Neuronal stem cell (in vitro differentiated cells): ENCODE results near the gene VAT1.

Experiments used
- DNase-seq: peaks from one replicate; pipeline ENCODE4 v3.0.0-alpha.2; 2013; ENCODE audit warnings: low spot score
- H2AFZ ChIP-seq: one replicate; pipeline ENCODE4 v1.6.1; 2013; ENCODE audit warnings: mild to moderate bottlenecking, low read length, inconsistent platforms
- H2AK5ac ChIP-seq: 2 replicates; pipeline ENCODE4 v1.6.1; 2013; ENCODE audit warnings: low read depth, mild to moderate bottlenecking, inconsistent platforms, low read length, moderate library complexity, mixed read lengths
- H2BK120ac ChIP-seq: 2 replicates; pipeline ENCODE4 v1.6.1; 2013; ENCODE audit warnings: low read depth, mild to moderate bottlenecking, inconsistent platforms, low read length, moderate library complexity, mixed read lengths
- H2BK12ac ChIP-seq: one replicate; pipeline ENCODE4 v1.6.1; 2013; ENCODE audit warnings: low read length, inconsistent platforms
- H2BK15ac ChIP-seq: 2 replicates; pipeline ENCODE4 v1.6.1; 2013; ENCODE audit warnings: mild to moderate bottlenecking, low read length, inconsistent platforms, mixed read lengths
- H2BK5ac ChIP-seq: one replicate; pipeline ENCODE4 v1.6.1; 2013; ENCODE audit warnings: inconsistent platforms, mild to moderate bottlenecking, low read length, moderate library complexity
- H3K14ac ChIP-seq: one replicate; pipeline ENCODE4 v1.6.1; 2013; ENCODE audit warnings: low read length, inconsistent platforms
- H3K18ac ChIP-seq: 2 replicates; pipeline ENCODE4 v1.6.1; 2013; ENCODE audit warnings: low read length, inconsistent platforms
- H3K23ac ChIP-seq: 2 replicates; pipeline ENCODE4 v1.6.1; 2013; ENCODE audit warnings: low read depth, mild to moderate bottlenecking, mixed read lengths, low read length, inconsistent platforms; ENCODE audit not compliant: poor library complexity
- H3K27ac ChIP-seq: replicated peaks from 3 replicates; pipeline ENCODE4 v1.5.1; 2013; ENCODE audit warnings: low read length, inconsistent platforms
- H3K27me3 ChIP-seq, 3 experiments: 2 replicates each; pipeline ENCODE4 v1.6.1; 2013; ENCODE audit warnings: low read length in 3 of 3, mild to moderate bottlenecking in 2 of 3, inconsistent platforms in 1 of 3, low read depth in 1 of 3, mixed read lengths in 1 of 3, moderate library complexity in 1 of 3; ENCODE audit not compliant: control insufficient read depth in 3 of 3, insufficient read depth in 3 of 3
- H3K36me3 ChIP-seq, 2 donors: replicated peaks in 1 of 2; 2 replicates each; pipeline ENCODE4 v1.6.1; 2013; ENCODE audit warnings: low read length in 2 of 2; ENCODE audit not compliant: control insufficient read depth in 2 of 2, insufficient read depth in 2 of 2
- H3K4ac ChIP-seq: 2 replicates; pipeline ENCODE4 v1.6.1; 2013; ENCODE audit warnings: inconsistent platforms, mild to moderate bottlenecking, low read length, moderate library complexity
- H3K4me1 ChIP-seq, 2 donors: 1 replicate in 1 of 2; 2 replicates in 1 of 2; pipeline ENCODE4 v1.6.1; 2013; ENCODE audit warnings: low read length in 2 of 2, low read depth in 1 of 2; ENCODE audit not compliant: control insufficient read depth in 2 of 2, insufficient read depth in 1 of 2
- H3K4me2 ChIP-seq: one replicate; pipeline ENCODE4 v1.6.1; 2013; ENCODE audit warnings: mild to moderate bottlenecking, low read length, inconsistent platforms; ENCODE audit not compliant: insufficient read depth, poor library complexity, severe bottlenecking
- H3K4me3 ChIP-seq, 2 donors: 2 replicates each; pipeline ENCODE4 v1.5.1; 2013; ENCODE audit warnings: low read length in 2 of 2, mild to moderate bottlenecking in 2 of 2, inconsistent platforms in 1 of 2, moderate library complexity in 1 of 2
- H3K79me1 ChIP-seq: one replicate; pipeline ENCODE4 v1.6.1; 2013; ENCODE audit warnings: low read depth, mild to moderate bottlenecking, inconsistent platforms, low read length, moderate library complexity
- H3K9ac ChIP-seq: one replicate; pipeline ENCODE4 v1.6.1; 2013; ENCODE audit warnings: mild to moderate bottlenecking, low read depth, low read length, inconsistent platforms; ENCODE audit not compliant: poor library complexity
- H3K9me3 ChIP-seq, 2 donors: replicated peaks in 1 of 2; 2 replicates each; pipeline versions ENCODE3 to v1.6.1; 2013; ENCODE audit warnings: low read length in 2 of 2, mild to moderate bottlenecking in 2 of 2, inconsistent platforms in 1 of 2, low read depth in 1 of 2, mixed read lengths in 1 of 2, moderate library complexity in 1 of 2; ENCODE audit not compliant: control insufficient read depth in 2 of 2, insufficient read depth in 1 of 2
- H4K8ac ChIP-seq: one replicate; pipeline ENCODE4 v1.6.1; 2013; ENCODE audit warnings: low read depth, mild to moderate bottlenecking, inconsistent platforms, low read length, moderate library complexity
- H4K91ac ChIP-seq: one replicate; pipeline ENCODE4 v1.6.1; 2013; ENCODE audit warnings: low read length, low read depth, mild to moderate bottlenecking, inconsistent platforms; ENCODE audit not compliant: poor library complexity
- WGBS, 2 donors: extraction: QIAGEN DNeasy Blood & Tissue Kit; methylation state at CpG; one replicate each; pipeline ENCODE4 v1.1.7; 2013; ENCODE audit warnings: missing lambda C conversion rate in 2 of 2, mixed read lengths in 1 of 2; ENCODE audit not compliant: insufficient read length in 2 of 2, insufficient replicate concordance in 1 of 2; ENCODE audit errors: extremely low coverage in 2 of 2; 5-methylcytosine and 5-hydroxymethylcytosine counted together

Gene VAT1

GRCh38 chr17:43025290-43025657 lies 3.1 kb upstream of the VAT1 start:
- Histone ChIP-seq H4K91ac (no peak overlapping the region), H2AFZ (peak overlapping the region; percentile 91), H3K4me3 (peak overlapping the region; percentile 57 to 93), H3K23ac (peak overlapping the region; percentile 78), H4K8ac (no peak overlapping the region), H2AK5ac (peak overlapping the region; percentile 95), H2BK12ac (peak overlapping the region; percentile 93), H3K18ac (peak overlapping the region; percentile 97), H3K27ac (peak overlapping the region; percentile 66), H2BK120ac (no peak overlapping the region), H3K9ac (peak overlapping the region; percentile 95), H2BK15ac (peak overlapping the region; percentile 53), H3K4me2 (peak overlapping the region; percentile 57), H3K4me1 (peaks cover 19 to 26% of the 10 kb centered on the region in 2 donors), H3K27me3 (no peaks in the 10 kb centered on the region), H3K9me3 (peaks cover 0 to 1% of the 10 kb centered on the region in 2 donors), H3K14ac (peak overlapping the region; percentile 97), H3K36me3 (peaks cover 0 to 12% of the 10 kb centered on the region in 2 donors), H3K79me1 (peaks cover 3% of the 10 kb centered on the region), H3K4ac (no peak overlapping the region), H2BK5ac (peak overlapping the region; percentile 96)
- WGBS, 2 donors, result no CpG with 5 or more reads among the region's 27 CpGs
- DNase-seq, result no peak

- H3K9me3 ChIP-seq, result peaks cover 0 to 1% of the 10 kb centered on the region in 2 donors
- H3K36me3 ChIP-seq, result peaks cover 0 to 12% of the 10 kb centered on the region in 2 donors
- peak within 1 kb of the TSS; percentile 96 for H3K9ac ChIP-seq
- DNase-seq, result peak; percentile 97
- WGBS, 2 donors, result no CpG with 5 or more reads among the region's 61 CpGs
- peaks cover 4% of the 10 kb centered on the region for H3K79me1 ChIP-seq
- no peak within 1 kb of the TSS for H2BK120ac ChIP-seq
- H3K18ac ChIP-seq, result peak within 1 kb of the TSS; percentile 99
- peak within 1 kb of the TSS; percentile 95 for H2AK5ac ChIP-seq
- H2BK12ac ChIP-seq, result peak within 1 kb of the TSS; percentile 93
- no peaks in the 10 kb centered on the region for H3K27me3 ChIP-seq
- peak within 1 kb of the TSS; percentile 97 for H3K14ac ChIP-seq
- H3K27ac ChIP-seq, result peak within 1 kb of the TSS; percentile 96
- H2AFZ ChIP-seq, result peak within 1 kb of the TSS; percentile 92
- no peak within 1 kb of the TSS for H4K8ac ChIP-seq
- H3K4me3 ChIP-seq, result peak within 1 kb of the TSS; percentile 73 to 93
- H3K23ac ChIP-seq, result peak within 1 kb of the TSS; percentile 78
- H3K4me2 ChIP-seq, result peak within 1 kb of the TSS; percentile 99
- peaks cover 18 to 32% of the 10 kb centered on the region in 2 donors for H3K4me1 ChIP-seq
- peak within 1 kb of the TSS; percentile 58 for H3K4ac ChIP-seq
- H2BK15ac ChIP-seq, result peak within 1 kb of the TSS; percentile 100
- H4K91ac ChIP-seq, result no peak within 1 kb of the TSS
- H2BK5ac ChIP-seq, result peak within 1 kb of the TSS; percentile 96
Observed at GRCh38 chr17:43024407-43025289, 2.5 kb upstream of the VAT1 start, which contains the start of gene RND2. Gene RND2 (plus strand): TSS chr17:43025231. CDS start chr17:43025348, 117 bp downstream.

DNA sequence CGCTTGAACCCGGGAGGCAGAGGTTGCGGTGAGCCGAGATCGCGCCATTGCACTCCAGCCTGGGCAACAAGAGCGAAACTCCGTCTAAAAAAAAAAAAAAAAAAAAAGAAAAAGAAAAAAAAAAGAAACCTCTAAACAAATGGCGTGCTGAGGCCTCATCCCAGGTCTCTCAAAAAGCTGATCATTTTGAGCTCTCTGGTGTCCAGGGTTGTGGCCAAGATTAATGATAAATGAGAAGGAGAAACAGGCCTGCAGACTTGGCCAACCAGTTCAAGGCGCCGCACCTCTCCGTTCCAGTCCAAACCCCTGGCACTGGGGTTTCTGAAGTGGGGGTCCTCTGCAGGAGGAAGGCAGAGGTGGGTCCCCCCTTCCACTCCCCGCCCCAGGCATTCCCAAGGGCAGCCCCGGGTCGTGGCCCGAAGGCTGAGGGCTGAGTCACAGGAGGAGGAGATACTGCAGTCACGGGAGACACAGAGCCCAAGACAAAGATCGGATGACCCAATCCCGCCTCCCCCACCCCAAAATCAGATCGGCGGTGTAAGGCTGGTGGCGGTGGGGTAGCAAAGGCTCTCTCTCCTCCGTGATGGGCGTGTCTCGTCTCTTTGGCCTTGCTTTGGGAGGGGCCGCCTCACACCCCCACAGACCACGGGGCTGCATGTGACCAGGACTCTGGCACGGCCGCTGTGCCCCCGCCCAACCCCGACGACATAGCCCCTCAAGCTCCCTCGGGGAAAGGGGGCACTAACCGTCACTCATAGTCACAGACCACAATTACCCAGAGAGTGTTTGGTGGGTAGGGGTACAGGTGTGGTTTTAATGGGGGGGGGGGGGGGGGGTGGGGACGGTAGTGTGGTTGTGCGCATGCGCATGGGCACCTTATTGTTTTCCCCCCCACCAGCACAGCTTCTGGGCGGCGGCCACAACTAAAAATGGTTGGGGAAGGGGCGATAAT lies 1.1 kb downstream of the VAT1 start:
- H3K79me1 ChIP-seq, result peaks cover 11% of the 10 kb centered on the region
- H3K27me3 ChIP-seq, result no peaks in the 10 kb centered on the region
- H3K4me2 ChIP-seq, result peak overlapping the region; percentile 83
- peak overlapping the region; percentile 97 for H3K9ac ChIP-seq
- H4K8ac ChIP-seq, result no peak overlapping the region
- H2AFZ ChIP-seq, result peak overlapping the region; percentile 98
- H2BK120ac ChIP-seq, result no peak overlapping the region
- H3K18ac ChIP-seq, result peak overlapping the region; percentile 25
- peaks cover 17 to 48% of the 10 kb centered on the region in 2 donors for H3K4me1 ChIP-seq
- H2AK5ac ChIP-seq, result peak overlapping the region; percentile 20
- H3K14ac ChIP-seq, result peak overlapping the region; percentile 40
- H3K4ac ChIP-seq, result no peak overlapping the region
- WGBS, 2 donors, result no CpG with 5 or more reads among the region's 40 CpGs
- peaks cover 7 to 8% of the 10 kb centered on the region in 2 donors for H3K36me3 ChIP-seq
- peak; percentile 39 for DNase-seq
- peak overlapping the region; percentile 28 for H2BK12ac ChIP-seq
- H3K27ac ChIP-seq, result no peak overlapping the region
- H2BK5ac ChIP-seq, result peak overlapping the region; percentile 85
- H4K91ac ChIP-seq, result no peak overlapping the region
- no peaks in the 10 kb centered on the region for H3K9me3 ChIP-seq
- peak overlapping the region; percentile 87 for H3K23ac ChIP-seq
- peak overlapping the region; percentile 2 for H2BK15ac ChIP-seq
- H3K4me3 ChIP-seq, result peak overlapping the region; percentile 89 to 97
